Liver (tissue), 3 donors: ENCODE data around the gene BAIAP2.

Source experiments
- ATF3 ChIP-seq: IDR thresholded peaks from 2 replicates; pipeline ENCODE4 v1.6.1; 2016; ENCODE audit warnings: antibody characterized with exemption
- CTCF ChIP-seq: fragments of 150-350 bp; IDR thresholded peaks from 2 replicates; pipeline ENCODE4 v1.5.1; 2017; ENCODE audit warnings: improper control_type of control experiment, low read depth, low read length; ENCODE audit not compliant: missing input control
- EGR1 ChIP-seq, 2 donors: IDR thresholded peaks; 2 replicates each; pipeline ENCODE4 v1.6.1; 2016 to 2018; ENCODE audit warnings: antibody characterized with exemption in 2 of 2, low read depth in 2 of 2
- GABPA ChIP-seq, 2 donors: IDR thresholded peaks in 1 of 2; conservative IDR thresholded peaks in 1 of 2; 2 replicates each; pipeline ENCODE4 v1.6.1; 2016; ENCODE audit warnings: antibody characterized with exemption in 2 of 2, mild to moderate bottlenecking in 1 of 2, moderate library complexity in 1 of 2
- HNF4A ChIP-seq, 2 donors: conservative IDR thresholded peaks; 2 replicates each; pipeline ENCODE4 v1.6.1; 2016; ENCODE audit warnings: antibody characterized with exemption in 2 of 2, mild to moderate bottlenecking in 2 of 2
- JUND ChIP-seq, 2 donors: IDR thresholded peaks; 2 replicates each; pipeline ENCODE4 v1.6.1; 2016; ENCODE audit warnings: antibody characterized with exemption in 2 of 2
- NR2F2 ChIP-seq: IDR thresholded peaks from 2 replicates; pipeline ENCODE4 v1.6.1; 2016; ENCODE audit warnings: antibody characterized with exemption
- RAD21 ChIP-seq, 2 donors: IDR thresholded peaks; 2 replicates each; pipeline ENCODE4 v1.6.1; 2016; ENCODE audit warnings: antibody characterized with exemption in 2 of 2, mild to moderate bottlenecking in 2 of 2
- RXRA ChIP-seq, 2 donors: IDR thresholded peaks; 2 replicates each; pipeline ENCODE4 v1.6.1; 2017 to 2018; ENCODE audit warnings: antibody characterized with exemption in 2 of 2, mild to moderate bottlenecking in 1 of 2
- SP1 ChIP-seq: IDR thresholded peaks from 2 replicates; pipeline ENCODE4 v1.6.1; 2018; ENCODE audit warnings: antibody characterized with exemption, mild to moderate bottlenecking
- TAF1 ChIP-seq: conservative IDR thresholded peaks from 2 replicates; pipeline ENCODE4 v1.6.1; 2016; ENCODE audit warnings: antibody characterized with exemption, mild to moderate bottlenecking
- TF ChIP-seq, protein P1 (sequence below): IDR thresholded peaks from 2 replicates; pipeline ENCODE4 v1.6.1; 2016; ENCODE audit warnings: antibody characterized with exemption
- TF ChIP-seq, protein P2 (sequence below): IDR thresholded peaks from 2 replicates; pipeline ENCODE4 v1.6.1; 2016; ENCODE audit warnings: antibody characterized with exemption, mild to moderate bottlenecking
- TF ChIP-seq, protein P3 (sequence below): IDR thresholded peaks from 2 replicates; pipeline ENCODE4 v1.6.1; 2016; ENCODE audit warnings: antibody characterized with exemption
- donor health status: healthy.
- donor health status: healthy.

- TF ChIP-seq, protein P1, sequence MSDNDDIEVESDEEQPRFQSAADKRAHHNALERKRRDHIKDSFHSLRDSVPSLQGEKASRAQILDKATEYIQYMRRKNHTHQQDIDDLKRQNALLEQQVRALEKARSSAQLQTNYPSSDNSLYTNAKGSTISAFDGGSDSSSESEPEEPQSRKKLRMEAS = no peak
- TF ChIP-seq JUND (IDR thresholded peaks at IDR 0.05) (no peak), SP1 (peak; percentile 49), HNF4A (conservative IDR thresholded peaks at IDR 0.05) (peak; percentile 59 to 73), CTCF (no peak), RXRA (IDR thresholded peaks at IDR 0.05) (peak; percentile 59 to 86), ATF3 (no peak), TAF1 (no peak), EGR1 (IDR thresholded peaks at IDR 0.05; ENCODE audit: low read depth in 2 of 2) (no peak), NR2F2 (no peak), RAD21 (IDR thresholded peaks at IDR 0.05) (no peak), GABPA (IDR thresholded peaks at IDR 0.05 in 1 of 2, conservative IDR thresholded peaks at IDR 0.05 in 1 of 2) (no peak)
- TF ChIP-seq, protein P2, sequence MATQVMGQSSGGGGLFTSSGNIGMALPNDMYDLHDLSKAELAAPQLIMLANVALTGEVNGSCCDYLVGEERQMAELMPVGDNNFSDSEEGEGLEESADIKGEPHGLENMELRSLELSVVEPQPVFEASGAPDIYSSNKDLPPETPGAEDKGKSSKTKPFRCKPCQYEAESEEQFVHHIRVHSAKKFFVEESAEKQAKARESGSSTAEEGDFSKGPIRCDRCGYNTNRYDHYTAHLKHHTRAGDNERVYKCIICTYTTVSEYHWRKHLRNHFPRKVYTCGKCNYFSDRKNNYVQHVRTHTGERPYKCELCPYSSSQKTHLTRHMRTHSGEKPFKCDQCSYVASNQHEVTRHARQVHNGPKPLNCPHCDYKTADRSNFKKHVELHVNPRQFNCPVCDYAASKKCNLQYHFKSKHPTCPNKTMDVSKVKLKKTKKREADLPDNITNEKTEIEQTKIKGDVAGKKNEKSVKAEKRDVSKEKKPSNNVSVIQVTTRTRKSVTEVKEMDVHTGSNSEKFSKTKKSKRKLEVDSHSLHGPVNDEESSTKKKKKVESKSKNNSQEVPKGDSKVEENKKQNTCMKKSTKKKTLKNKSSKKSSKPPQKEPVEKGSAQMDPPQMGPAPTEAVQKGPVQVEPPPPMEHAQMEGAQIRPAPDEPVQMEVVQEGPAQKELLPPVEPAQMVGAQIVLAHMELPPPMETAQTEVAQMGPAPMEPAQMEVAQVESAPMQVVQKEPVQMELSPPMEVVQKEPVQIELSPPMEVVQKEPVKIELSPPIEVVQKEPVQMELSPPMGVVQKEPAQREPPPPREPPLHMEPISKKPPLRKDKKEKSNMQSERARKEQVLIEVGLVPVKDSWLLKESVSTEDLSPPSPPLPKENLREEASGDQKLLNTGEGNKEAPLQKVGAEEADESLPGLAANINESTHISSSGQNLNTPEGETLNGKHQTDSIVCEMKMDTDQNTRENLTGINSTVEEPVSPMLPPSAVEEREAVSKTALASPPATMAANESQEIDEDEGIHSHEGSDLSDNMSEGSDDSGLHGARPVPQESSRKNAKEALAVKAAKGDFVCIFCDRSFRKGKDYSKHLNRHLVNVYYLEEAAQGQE = no peak
- TF ChIP-seq, protein P3, sequence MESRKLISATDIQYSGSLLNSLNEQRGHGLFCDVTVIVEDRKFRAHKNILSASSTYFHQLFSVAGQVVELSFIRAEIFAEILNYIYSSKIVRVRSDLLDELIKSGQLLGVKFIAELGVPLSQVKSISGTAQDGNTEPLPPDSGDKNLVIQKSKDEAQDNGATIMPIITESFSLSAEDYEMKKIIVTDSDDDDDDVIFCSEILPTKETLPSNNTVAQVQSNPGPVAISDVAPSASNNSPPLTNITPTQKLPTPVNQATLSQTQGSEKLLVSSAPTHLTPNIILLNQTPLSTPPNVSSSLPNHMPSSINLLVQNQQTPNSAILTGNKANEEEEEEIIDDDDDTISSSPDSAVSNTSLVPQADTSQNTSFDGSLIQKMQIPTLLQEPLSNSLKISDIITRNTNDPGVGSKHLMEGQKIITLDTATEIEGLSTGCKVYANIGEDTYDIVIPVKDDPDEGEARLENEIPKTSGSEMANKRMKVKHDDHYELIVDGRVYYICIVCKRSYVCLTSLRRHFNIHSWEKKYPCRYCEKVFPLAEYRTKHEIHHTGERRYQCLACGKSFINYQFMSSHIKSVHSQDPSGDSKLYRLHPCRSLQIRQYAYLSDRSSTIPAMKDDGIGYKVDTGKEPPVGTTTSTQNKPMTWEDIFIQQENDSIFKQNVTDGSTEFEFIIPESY = no peak
Observed at GRCh38 chr17:81070541-81071246, 35.7 kb downstream of the BAIAP2 start.
